OCI-LY7 (cell line): Measurements from ENCODE around the gene SRXN1. TPM values are rescaled to one million over a fixed set of nuclear protein-coding genes. Genes with fewer than 3 reads are reported as not detected.
A peak's percentile ranks its signal among the peaks of the same experiment; 100 is the strongest.

Experiments
- BruUV-seq: library from RNA; stranded (reverse); fragments of 400-500 nt; replicated peaks from 2 replicates; lab custom pipeline; 2021; lab: Mats Ljungman, UMichigan
- CTCF ChIA-PET: fragments of 300-600 bp; sonication (Branson Sonifier 250); formaldehyde crosslinking; loops from one replicate; lab custom pipeline; 2022; ENCODE audit warnings: antibody characterized with exemption; ENCODE audit not compliant: unreplicated experiment; lab: Charles Lee
- POLR2A ChIA-PET: fragments of 300-600 bp; sonication (Branson Sonifier 250); formaldehyde crosslinking; loops from one replicate; lab custom pipeline; 2022; ENCODE audit warnings: antibody characterized with exemption; lab: Charles Lee
- DNase-seq: peaks from one replicate; pipeline ENCODE4 v3.0.0-alpha.2; 2015; ENCODE audit warnings: low spot score
- H2AFZ ChIP-seq: fragments of 200-600 bp; sonication (generic), shearing (Covaris generic); 2 replicates; pipeline ENCODE4 v1.6.1; 2014; ENCODE audit warnings: mild to moderate bottlenecking, antibody characterized with exemption, low read length, moderate library complexity
- H3K27ac ChIP-seq: fragments of 200-600 bp; sonication (generic); 2 replicates; pipeline ENCODE4 v1.5.1; 2014; ENCODE audit warnings: mixed run types, low read depth, mild to moderate bottlenecking, moderate library complexity, low read length, inconsistent platforms; ENCODE audit not compliant: poor library complexity, severe bottlenecking
- H3K36me3 ChIP-seq: fragments of 200-600 bp; sonication (generic); 2 replicates; pipeline ENCODE4 v1.6.1; 2014; ENCODE audit warnings: mild to moderate bottlenecking, antibody characterized with exemption, low read length, moderate library complexity, mixed read lengths; ENCODE audit not compliant: insufficient read depth
- H3K4me1 ChIP-seq: fragments of 200-600 bp; sonication (generic); 2 replicates; pipeline ENCODE4 v1.5.1; 2014; ENCODE audit warnings: mild to moderate bottlenecking, low read length; ENCODE audit not compliant: insufficient read depth, poor library complexity, severe bottlenecking
- H3K4me2 ChIP-seq: fragments of 200-600 bp; sonication (generic); 2 replicates; pipeline ENCODE4 v1.6.1; 2014; ENCODE audit warnings: mild to moderate bottlenecking, low read length
- H3K4me3 ChIP-seq: fragments of 200-600 bp; sonication (generic); 2 replicates; pipeline ENCODE4 v1.5.1; 2014; ENCODE audit warnings: mild to moderate bottlenecking, low read depth, low read length; ENCODE audit not compliant: poor library complexity, severe bottlenecking
- H3K79me2 ChIP-seq: fragments of 200-600 bp; sonication (generic); 2 replicates; pipeline ENCODE4 v1.6.1; 2016; ENCODE audit warnings: low read depth, mild to moderate bottlenecking, low read length, moderate library complexity, mixed read lengths; ENCODE audit not compliant: insufficient read depth
- H3K9me2 ChIP-seq: fragments of 200-600 bp; sonication (generic); 2 replicates; pipeline ENCODE4 v1.6.1; 2016; ENCODE audit warnings: mild to moderate bottlenecking, low read length, mixed read lengths; ENCODE audit not compliant: insufficient read depth
- H3K9me3 ChIP-seq: fragments of 200-600 bp; sonication (generic); 2 replicates; pipeline ENCODE4 v1.6.1; 2014; ENCODE audit warnings: mild to moderate bottlenecking, mixed run types, low read length, mixed read lengths
- H4K20me1 ChIP-seq: fragments of 200-600 bp; sonication (generic); 2 replicates; pipeline ENCODE4 v1.6.1; 2014; ENCODE audit warnings: mild to moderate bottlenecking, antibody characterized with exemption, low read length, moderate library complexity, mixed read lengths; ENCODE audit not compliant: insufficient read depth
- EZH2phosphoT487 ChIP-seq: fragments of 200-600 bp; sonication (generic); IDR thresholded peaks from 2 replicates; pipeline ENCODE4 v1.6.1; 2018; ENCODE audit warnings: low read depth, borderline replicate concordance, mild to moderate bottlenecking, mixed run types, antibody characterized with exemption, low read length, moderate library complexity, mixed read lengths
- intact Hi-C: fragments of 100-400 bp; cut with micrococcal nuclease; formaldehyde crosslinking; loops from one replicate; pipeline ENCODE4 v1.10.0; 2022; ENCODE audit not compliant: unreplicated experiment
- total RNA-seq, 2 experiments: library from RNA; depleted of rRNA in 1 of 2; stranded (reverse); fragments of >200 nt in 1 of 2; shearing (Covaris generic) in 1 of 2; gene quantifications; 2 replicates each; pipeline ENCODE4 v1.2.3, GENCODE V29; 2014 to 2022
- TF ChIP-seq, protein P1 (sequence below): fragments of 200-600 bp; sonication (generic); conservative IDR thresholded peaks from 2 replicates; pipeline ENCODE4 v1.5.1; 2014; ENCODE audit warnings: mild to moderate bottlenecking, antibody characterized with exemption, low read length, moderate library complexity, mixed read lengths

SRXN1 gene
- total RNA-seq, 2 experiments from 2014 or later = 18.6 to 19.8 TPM

DNA sequence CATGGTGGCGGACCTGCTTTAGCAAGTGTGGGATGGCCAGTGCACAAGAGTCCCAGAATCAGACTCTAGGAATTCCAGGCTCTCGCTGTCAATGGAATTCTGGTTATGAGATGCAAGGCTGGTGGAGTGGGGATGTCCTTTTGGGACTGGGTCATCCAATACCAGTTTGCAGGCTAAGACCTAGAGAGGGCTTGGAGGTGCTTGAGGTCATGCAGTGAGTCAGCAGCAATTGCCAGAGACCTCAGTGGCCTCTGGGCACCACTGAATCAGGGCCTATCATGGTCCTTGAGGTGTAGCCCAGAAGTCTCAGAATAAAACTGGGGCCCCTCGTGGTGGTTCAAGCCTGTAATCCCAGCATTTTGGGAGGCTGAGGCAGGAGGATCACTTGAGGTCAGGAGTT lies 24.0 kb upstream of the SRXN1 start:
- TF ChIP-seq EZH2phosphoT487 = no peak
- TF ChIP-seq, protein P1, sequence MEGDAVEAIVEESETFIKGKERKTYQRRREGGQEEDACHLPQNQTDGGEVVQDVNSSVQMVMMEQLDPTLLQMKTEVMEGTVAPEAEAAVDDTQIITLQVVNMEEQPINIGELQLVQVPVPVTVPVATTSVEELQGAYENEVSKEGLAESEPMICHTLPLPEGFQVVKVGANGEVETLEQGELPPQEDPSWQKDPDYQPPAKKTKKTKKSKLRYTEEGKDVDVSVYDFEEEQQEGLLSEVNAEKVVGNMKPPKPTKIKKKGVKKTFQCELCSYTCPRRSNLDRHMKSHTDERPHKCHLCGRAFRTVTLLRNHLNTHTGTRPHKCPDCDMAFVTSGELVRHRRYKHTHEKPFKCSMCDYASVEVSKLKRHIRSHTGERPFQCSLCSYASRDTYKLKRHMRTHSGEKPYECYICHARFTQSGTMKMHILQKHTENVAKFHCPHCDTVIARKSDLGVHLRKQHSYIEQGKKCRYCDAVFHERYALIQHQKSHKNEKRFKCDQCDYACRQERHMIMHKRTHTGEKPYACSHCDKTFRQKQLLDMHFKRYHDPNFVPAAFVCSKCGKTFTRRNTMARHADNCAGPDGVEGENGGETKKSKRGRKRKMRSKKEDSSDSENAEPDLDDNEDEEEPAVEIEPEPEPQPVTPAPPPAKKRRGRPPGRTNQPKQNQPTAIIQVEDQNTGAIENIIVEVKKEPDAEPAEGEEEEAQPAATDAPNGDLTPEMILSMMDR = no peak
- intact Hi-C loops = no loop called here
- Histone ChIP-seq H3K9me3 (no peaks in the 10 kb centered on the region), H3K9me2 (no peaks in the 10 kb centered on the region), H2AFZ (no peak overlapping the region), H3K79me2 (no peaks in the 10 kb centered on the region), H3K27ac (no peak overlapping the region), H3K4me3 (no peak overlapping the region), H3K36me3 (no peaks in the 10 kb centered on the region), H3K4me1 (peaks cover 13% of the 10 kb centered on the region), H3K4me2 (peak overlapping the region; percentile 43; the same call in 1 of the 2 replicates), H4K20me1 (no peaks in the 10 kb centered on the region)
- no peak for DNase-seq
- POLR2A ChIA-PET = no interaction called here
- CTCF ChIA-PET = no interaction called here
- no TSS peak for BruUV-seq

DNA sequence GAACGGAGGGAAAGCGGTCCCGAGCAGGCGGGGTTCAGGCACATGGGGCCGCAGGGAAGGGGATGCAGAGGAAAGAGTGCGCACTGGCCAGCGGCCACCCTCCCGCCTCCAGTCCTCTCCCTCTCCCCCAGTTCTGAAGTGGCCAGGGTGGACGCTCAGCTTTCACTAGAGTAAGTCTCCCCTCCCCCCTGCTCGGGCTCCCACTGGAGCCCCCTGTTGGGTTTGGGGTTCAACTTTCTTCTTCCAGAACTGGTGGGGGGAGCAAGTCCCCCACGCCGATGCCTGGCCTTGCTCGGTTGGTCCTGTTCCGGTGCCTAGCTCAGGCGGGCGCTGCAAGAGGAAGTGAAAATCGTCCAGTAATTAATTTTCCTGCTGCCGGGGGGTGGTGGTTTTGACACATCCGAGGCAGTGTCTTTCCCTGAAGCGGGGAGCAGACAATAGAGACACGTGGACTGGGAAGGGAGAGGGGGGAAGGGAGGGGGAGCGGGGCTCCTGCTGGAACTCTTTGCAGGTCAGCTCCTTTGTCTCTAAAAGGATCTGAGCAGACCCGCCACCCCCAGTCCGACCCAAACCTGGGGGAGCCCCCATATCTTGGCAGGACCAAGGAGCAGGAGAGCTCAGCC lies 23.4 kb upstream of the SRXN1 start:
- no peaks in the 10 kb centered on the region for H3K36me3 ChIP-seq
- DNase-seq = peak; percentile 50
- no peaks in the 10 kb centered on the region for H3K9me3 ChIP-seq
- no peak overlapping the region for H3K27ac ChIP-seq
- intact Hi-C loops = no loop called here
- H3K4me1 ChIP-seq = peaks cover 13% of the 10 kb centered on the region
- H3K79me2 ChIP-seq = no peaks in the 10 kb centered on the region
- ChIA-PET CTCF (no interaction called here), POLR2A (interaction anchor here (0.7 kb wide), 1 partner anchor 300 kb away, joined by 5 read pairs; no protein-coding TSS in a partner anchor)
- no peaks in the 10 kb centered on the region for H4K20me1 ChIP-seq
- no TSS peak for BruUV-seq
- H3K9me2 ChIP-seq = no peaks in the 10 kb centered on the region
- TF ChIP-seq, protein P1 = no peak
- no peak for TF ChIP-seq EZH2phosphoT487
- H3K4me3 ChIP-seq = no peak overlapping the region
- H2AFZ ChIP-seq = no peak overlapping the region
- peak overlapping the region; percentile 43 for H3K4me2 ChIP-seq
